H1 (cell line): ENCODE data around the gene SP5.

Experiments used
- MAFK ChIP-seq: IDR thresholded peaks from 2 replicates; pipeline ENCODE4 v1.6.1; 2012; ENCODE audit warnings: low read depth, mild to moderate bottlenecking, improper control_type of control experiment, low read length
- NANOG ChIP-seq: IDR thresholded peaks from 2 replicates; pipeline ENCODE4 v1.6.1; 2011; ENCODE audit warnings: low read length, low read depth, mild to moderate bottlenecking, inconsistent platforms; ENCODE audit not compliant: insufficient read depth, poor library complexity, severe bottlenecking
- POU5F1 ChIP-seq: IDR thresholded peaks from 2 replicates; pipeline ENCODE4 v1.6.1; 2011; ENCODE audit warnings: low read depth, mild to moderate bottlenecking, low read length, moderate library complexity
- RAD21 ChIP-seq, 2 experiments: IDR thresholded peaks in 1 of 2; conservative IDR thresholded peaks in 1 of 2; 2 replicates each; pipeline ENCODE4 v1.6.1; 2011; ENCODE audit warnings: low read depth in 2 of 2, low read length in 2 of 2, improper control_type of control experiment in 1 of 2, inconsistent platforms in 1 of 2, mild to moderate bottlenecking in 1 of 2, moderate library complexity in 1 of 2
- RNF2 ChIP-seq: fragments of 200-900, 300-1000 bp; sonication (generic); IDR thresholded peaks from 2 replicates; pipeline ENCODE4 v1.7.1; 2016; ENCODE audit warnings: borderline replicate concordance, low read depth, mild to moderate bottlenecking, antibody characterized with exemption, low read length; ENCODE audit not compliant: poor library complexity, severe bottlenecking; ENCODE audit errors: missing control alignments
- SIX5 ChIP-seq: IDR thresholded peaks from 2 replicates; pipeline ENCODE4 v1.6.1; 2011; ENCODE audit warnings: mild to moderate bottlenecking, low read depth, low read length
- TF ChIP-seq, protein P1 (sequence below), 3 experiments: IDR thresholded peaks; 1 replicate in 2 of 3; 2 replicates in 1 of 3; pipeline versions ENCODE4 v1.5.1 to v1.6.1; 2011; ENCODE audit warnings: low read length in 3 of 3, mild to moderate bottlenecking in 3 of 3, inconsistent platforms in 2 of 3, low read depth in 1 of 3, moderate library complexity in 1 of 3; ENCODE audit not compliant: insufficient read depth in 1 of 3; ENCODE audit errors: control extremely low read depth in 1 of 3
- TF ChIP-seq, protein P2 (sequence below): IDR thresholded peaks from 2 replicates; pipeline ENCODE4 v1.6.1; 2011; ENCODE audit warnings: low read depth, mild to moderate bottlenecking, low read length; ENCODE audit not compliant: insufficient read depth

DNA sequence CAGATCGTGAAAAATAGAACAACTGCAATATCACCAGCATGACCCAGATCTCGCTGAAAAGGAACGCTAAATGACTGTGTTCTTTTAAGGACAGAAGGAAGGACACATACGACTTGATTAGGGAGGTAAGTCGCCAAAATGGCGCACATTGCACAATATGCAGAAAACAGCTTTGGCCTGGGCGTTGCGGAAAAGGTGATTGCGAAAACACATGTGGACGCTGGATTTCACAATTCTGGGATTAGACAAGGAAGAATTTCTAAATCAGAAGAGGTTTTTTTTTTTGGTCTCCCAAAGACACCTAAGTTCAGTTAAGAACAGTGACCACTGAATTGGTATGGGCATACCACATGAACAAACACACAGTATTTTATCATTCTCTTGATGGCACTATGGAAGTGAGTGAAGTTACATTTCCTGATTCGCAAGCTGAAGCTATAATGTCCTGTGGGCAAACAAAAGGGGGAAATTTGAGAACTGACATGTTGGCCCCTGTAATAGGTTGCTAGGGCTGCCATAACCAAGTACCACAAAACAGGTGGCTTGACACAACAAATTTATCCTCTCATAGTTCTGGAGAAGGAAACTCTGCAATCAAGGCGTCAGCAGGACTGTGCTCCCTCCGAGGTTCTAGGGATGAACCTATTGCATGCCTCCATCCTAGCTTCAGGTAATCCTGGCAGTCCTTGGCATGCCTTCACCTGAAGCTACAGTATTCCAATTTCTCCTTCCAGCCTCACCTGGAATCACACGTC lies 29.3 kb downstream of the SP5 start:
- TF ChIP-seq, protein P1, sequence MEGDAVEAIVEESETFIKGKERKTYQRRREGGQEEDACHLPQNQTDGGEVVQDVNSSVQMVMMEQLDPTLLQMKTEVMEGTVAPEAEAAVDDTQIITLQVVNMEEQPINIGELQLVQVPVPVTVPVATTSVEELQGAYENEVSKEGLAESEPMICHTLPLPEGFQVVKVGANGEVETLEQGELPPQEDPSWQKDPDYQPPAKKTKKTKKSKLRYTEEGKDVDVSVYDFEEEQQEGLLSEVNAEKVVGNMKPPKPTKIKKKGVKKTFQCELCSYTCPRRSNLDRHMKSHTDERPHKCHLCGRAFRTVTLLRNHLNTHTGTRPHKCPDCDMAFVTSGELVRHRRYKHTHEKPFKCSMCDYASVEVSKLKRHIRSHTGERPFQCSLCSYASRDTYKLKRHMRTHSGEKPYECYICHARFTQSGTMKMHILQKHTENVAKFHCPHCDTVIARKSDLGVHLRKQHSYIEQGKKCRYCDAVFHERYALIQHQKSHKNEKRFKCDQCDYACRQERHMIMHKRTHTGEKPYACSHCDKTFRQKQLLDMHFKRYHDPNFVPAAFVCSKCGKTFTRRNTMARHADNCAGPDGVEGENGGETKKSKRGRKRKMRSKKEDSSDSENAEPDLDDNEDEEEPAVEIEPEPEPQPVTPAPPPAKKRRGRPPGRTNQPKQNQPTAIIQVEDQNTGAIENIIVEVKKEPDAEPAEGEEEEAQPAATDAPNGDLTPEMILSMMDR (IDR thresholded peaks at IDR 0.05; ENCODE audit: control extremely low read depth in 1 of 3, insufficient read depth in 1 of 3, low read depth in 1 of 3, low read length in 3 of 3) = no peak
- no peak for TF ChIP-seq POU5F1
- no peak for TF ChIP-seq MAFK
- no peak for TF ChIP-seq SIX5
- TF ChIP-seq RNF2 = no peak
- no peak for TF ChIP-seq NANOG
- TF ChIP-seq RAD21 (IDR thresholded peaks at IDR 0.05 in 1 of 2, conservative IDR thresholded peaks at IDR 0.05 in 1 of 2; ENCODE audit: low read depth in 2 of 2, low read length in 2 of 2) = no peak
- TF ChIP-seq, protein P2, sequence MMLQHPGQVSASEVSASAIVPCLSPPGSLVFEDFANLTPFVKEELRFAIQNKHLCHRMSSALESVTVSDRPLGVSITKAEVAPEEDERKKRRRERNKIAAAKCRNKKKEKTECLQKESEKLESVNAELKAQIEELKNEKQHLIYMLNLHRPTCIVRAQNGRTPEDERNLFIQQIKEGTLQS = no peak
